ENCODE data around the gene PYROXD2.
"Not testable (repeated sequence)": the region's sequence is repeated elsewhere in the genome, so short reads cannot be mapped to it uniquely, and the experiment has no call there.

The PYROXD2 gene

DNA sequence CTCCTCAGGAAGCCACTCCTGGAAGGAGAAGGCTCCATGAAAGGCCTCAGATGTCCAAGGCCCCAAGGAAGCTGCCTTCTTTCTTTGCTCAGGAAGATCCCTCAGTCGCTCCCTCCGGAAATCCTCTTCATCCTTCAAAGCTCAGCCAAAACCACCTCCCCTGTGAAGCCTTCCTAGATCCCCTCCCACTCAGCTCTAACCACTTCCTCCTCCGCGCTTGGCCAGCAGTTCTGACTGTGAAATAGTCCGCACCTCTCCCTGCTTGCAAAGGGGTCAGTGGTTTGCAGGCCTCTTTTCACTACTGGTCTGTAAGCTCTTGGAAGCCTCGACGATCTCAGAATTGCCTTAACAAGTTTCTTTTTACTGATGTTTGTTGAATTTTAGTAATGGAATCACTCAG, 23.9 kb downstream of the PYROXD2 start:
- no CpG with 5 or more reads among the region's 7 CpGs for WGBS (ENCODE audit: insufficient coverage, insufficient read length)
- Histone ChIP-seq H3K9me3 (ENCODE audit: control insufficient read depth, insufficient read depth, low read length) (no peaks in the 10 kb centered on the region), H3K4me3 (ENCODE audit: low read length) (no peak overlapping the region), H3K27me3 (ENCODE audit: control insufficient read depth, insufficient read depth, low read length) (no peaks in the 10 kb centered on the region), H3K27ac (ENCODE audit: low read length) (no peak overlapping the region), H3K36me3 (ENCODE audit: control insufficient read depth, insufficient read depth, low read length) (no peaks in the 10 kb centered on the region), H3K4me1 (ENCODE audit: control insufficient read depth, insufficient read depth, low read length) (no peaks in the 10 kb centered on the region; the same call in 1 of the 2 replicates)
- DNase-seq (ENCODE audit: low read depth, low spot score): no peak

DNA sequence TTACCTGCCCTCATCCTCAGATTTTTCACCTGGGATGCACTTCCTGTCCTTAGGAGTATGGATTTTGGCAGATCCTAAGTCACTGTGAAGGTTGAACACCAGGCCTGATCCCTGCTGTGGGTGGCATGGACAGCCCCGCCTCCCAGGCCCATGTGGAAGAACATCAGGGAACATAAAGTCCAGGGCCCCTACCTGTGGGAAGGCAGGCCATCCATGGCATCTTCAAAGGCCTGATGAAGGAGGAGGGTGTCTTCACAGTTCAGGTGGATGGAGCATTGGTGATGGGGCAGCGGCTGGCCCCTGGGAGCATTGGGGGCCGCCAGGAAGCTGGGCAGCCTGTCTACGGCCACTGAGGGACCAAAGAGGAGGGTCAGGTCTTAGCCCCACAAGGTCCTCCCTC, 24.6 kb downstream of the PYROXD2 start:
- WGBS (ENCODE audit: insufficient coverage, insufficient read length): no CpG with 5 or more reads among the region's 4 CpGs
- no peaks in the 10 kb centered on the region for H3K27me3 ChIP-seq (ENCODE audit: control insufficient read depth, insufficient read depth, low read length)
- H3K36me3 ChIP-seq (ENCODE audit: control insufficient read depth, insufficient read depth, low read length): no peaks in the 10 kb centered on the region
- H3K4me1 ChIP-seq (ENCODE audit: control insufficient read depth, insufficient read depth, low read length): no peaks in the 10 kb centered on the region; the same call in 1 of the 2 replicates
- no peak overlapping the region for H3K27ac ChIP-seq (ENCODE audit: low read length)
- no peaks in the 10 kb centered on the region for H3K9me3 ChIP-seq (ENCODE audit: control insufficient read depth, insufficient read depth, low read length)
- DNase-seq (ENCODE audit: low read depth, low spot score): no peak
- H3K4me3 ChIP-seq (ENCODE audit: low read length): no peak overlapping the region

DNA sequence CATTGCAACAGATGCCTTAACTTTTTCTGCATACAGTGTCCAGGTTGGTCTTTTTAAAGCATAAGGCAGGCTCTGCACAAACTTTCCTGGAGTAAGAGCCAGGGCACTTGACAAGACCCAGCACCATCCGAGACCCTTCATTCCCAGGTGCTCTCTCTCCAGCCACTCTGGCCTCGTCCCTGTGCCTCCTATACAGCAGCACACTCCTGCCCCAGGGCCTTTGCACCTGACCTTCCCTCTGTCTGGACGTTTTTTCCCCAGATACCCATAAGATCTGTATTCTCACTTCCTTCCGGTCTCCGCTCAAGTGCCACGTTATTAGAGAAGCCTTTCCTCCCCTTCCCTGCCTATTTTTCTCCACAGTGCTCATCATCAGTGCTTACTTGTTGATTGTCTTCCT, 25.6 kb downstream of the PYROXD2 start:
- no peak overlapping the region for H3K27ac ChIP-seq (ENCODE audit: low read length)
- no peaks in the 10 kb centered on the region for H3K36me3 ChIP-seq (ENCODE audit: control insufficient read depth, insufficient read depth, low read length)
- DNase-seq (ENCODE audit: low read depth, low spot score): no peak
- no peaks in the 10 kb centered on the region for H3K27me3 ChIP-seq (ENCODE audit: control insufficient read depth, insufficient read depth, low read length)
- H3K9me3 ChIP-seq (ENCODE audit: control insufficient read depth, insufficient read depth, low read length): no peaks in the 10 kb centered on the region
- WGBS (ENCODE audit: insufficient coverage, insufficient read length): no CpG with 5 or more reads among the region's 6 CpGs
- H3K4me1 ChIP-seq (ENCODE audit: control insufficient read depth, insufficient read depth, low read length): no peaks in the 10 kb centered on the region; the same call in 1 of the 2 replicates
- H3K4me3 ChIP-seq (ENCODE audit: low read length): no peak overlapping the region

DNA sequence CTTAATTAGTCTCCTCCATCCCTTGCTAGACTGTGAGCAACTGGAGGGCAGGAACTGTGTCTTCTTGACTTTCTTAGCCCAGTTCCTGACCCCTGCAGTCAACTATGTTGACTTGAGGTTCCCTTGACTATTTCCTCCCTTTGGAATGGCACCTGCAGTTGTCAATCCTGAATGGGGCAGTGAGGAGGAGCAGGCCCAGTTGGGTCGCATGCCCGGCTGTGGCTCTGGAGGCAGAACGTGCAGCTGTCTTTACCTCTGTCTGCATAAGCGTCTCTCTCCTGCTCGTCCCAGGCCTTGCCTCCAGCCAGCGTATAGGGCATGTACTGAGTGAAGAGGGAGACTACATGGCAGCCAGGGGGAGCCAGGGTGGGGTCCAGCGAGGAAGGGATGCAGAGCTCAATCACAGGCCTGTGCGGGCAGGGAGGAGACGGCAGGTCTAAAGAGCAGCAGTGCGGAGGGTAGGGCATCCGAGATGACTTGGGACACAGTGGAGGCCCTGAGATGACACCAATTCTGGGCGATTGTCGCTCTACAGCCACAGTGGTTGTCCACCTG, 26.8 kb downstream of the PYROXD2 start:
- WGBS (ENCODE audit: insufficient coverage, insufficient read length): no CpG with 5 or more reads among the region's 13 CpGs
- Histone ChIP-seq H3K4me3 (ENCODE audit: low read length) (no peak overlapping the region), H3K4me1 (ENCODE audit: control insufficient read depth, insufficient read depth, low read length) (no peaks in the 10 kb centered on the region), H3K27ac (ENCODE audit: low read length) (no peak overlapping the region), H3K9me3 (ENCODE audit: control insufficient read depth, insufficient read depth, low read length) (no peaks in the 10 kb centered on the region), H3K36me3 (ENCODE audit: control insufficient read depth, insufficient read depth, low read length) (no peaks in the 10 kb centered on the region), H3K27me3 (ENCODE audit: control insufficient read depth, insufficient read depth, low read length) (no peaks in the 10 kb centered on the region)
- no peak for DNase-seq (ENCODE audit: low read depth, low spot score)

DNA sequence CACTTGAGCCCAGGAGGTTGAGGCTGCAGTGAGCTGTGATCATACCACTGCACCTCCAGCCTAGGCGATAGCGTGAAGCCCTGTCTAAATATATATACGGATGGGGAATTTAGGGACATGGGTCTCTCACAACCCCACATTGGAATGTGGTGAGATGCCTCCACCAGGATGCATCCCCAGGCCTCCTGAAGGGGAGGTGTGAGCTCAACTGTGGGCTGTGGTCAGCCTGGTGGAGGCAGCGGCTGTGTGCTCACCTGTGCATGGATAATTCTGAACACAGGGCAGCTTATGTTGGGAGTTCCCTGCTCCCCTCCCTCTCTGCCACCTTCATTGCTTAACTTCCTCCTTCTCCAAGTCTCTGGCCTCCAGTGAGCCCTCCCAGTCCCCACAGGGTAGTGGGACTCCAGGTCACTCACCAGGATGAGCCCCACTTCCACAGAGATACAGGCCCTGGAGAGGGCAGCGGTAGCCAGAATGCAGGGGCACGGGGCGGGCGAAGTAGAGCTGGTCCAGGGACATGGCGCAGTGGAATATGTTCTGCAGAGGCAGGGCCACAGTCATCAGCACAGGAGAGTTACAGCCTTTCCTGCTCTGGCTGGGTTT, 30.4 kb downstream of the PYROXD2 start:
- DNase-seq (ENCODE audit: low read depth, low spot score): no peak
- Histone ChIP-seq H3K9me3 (ENCODE audit: control insufficient read depth, insufficient read depth, low read length) (no peaks in the 10 kb centered on the region), H3K36me3 (ENCODE audit: control insufficient read depth, insufficient read depth, low read length) (no peaks in the 10 kb centered on the region), H3K4me3 (ENCODE audit: low read length) (no peak overlapping the region), H3K27ac (ENCODE audit: low read length) (no peak overlapping the region), H3K27me3 (ENCODE audit: control insufficient read depth, insufficient read depth, low read length) (no peaks in the 10 kb centered on the region), H3K4me1 (ENCODE audit: control insufficient read depth, insufficient read depth, low read length) (no peaks in the 10 kb centered on the region)
- WGBS (ENCODE audit: insufficient coverage, insufficient read length): no CpG with 5 or more reads among the region's 9 CpGs

DNA sequence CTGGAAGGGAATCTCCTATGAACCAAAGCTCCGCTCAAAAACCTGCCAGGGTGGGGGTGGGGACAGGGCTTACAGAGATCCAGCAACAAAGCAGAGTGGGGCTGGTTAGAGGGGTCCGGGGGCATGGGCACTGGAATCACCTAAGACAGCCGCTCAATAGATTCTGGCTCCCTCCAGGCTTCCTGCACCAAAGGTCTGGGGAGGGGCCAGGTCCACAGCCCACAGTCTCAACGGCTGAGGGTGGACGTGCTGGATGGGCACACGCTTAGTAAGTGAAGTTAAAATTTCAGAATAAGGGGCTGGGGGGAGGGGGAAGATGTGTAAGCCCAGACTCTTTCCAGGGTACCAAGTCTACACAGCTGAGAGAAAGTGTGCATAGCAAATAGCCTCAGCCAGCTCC, 31.1 kb downstream of the PYROXD2 start:
- no peak overlapping the region for H3K4me3 ChIP-seq (ENCODE audit: low read length)
- H3K4me1 ChIP-seq (ENCODE audit: control insufficient read depth, insufficient read depth, low read length): no peaks in the 10 kb centered on the region
- H3K9me3 ChIP-seq (ENCODE audit: control insufficient read depth, insufficient read depth, low read length): no peaks in the 10 kb centered on the region
- no peaks in the 10 kb centered on the region for H3K27me3 ChIP-seq (ENCODE audit: control insufficient read depth, insufficient read depth, low read length)
- no CpG with 5 or more reads among the region's 6 CpGs for WGBS (ENCODE audit: insufficient coverage, insufficient read length)
- DNase-seq (ENCODE audit: low read depth, low spot score): no peak
- no peaks in the 10 kb centered on the region for H3K36me3 ChIP-seq (ENCODE audit: control insufficient read depth, insufficient read depth, low read length)
- H3K27ac ChIP-seq (ENCODE audit: low read length): no peak overlapping the region

DNA sequence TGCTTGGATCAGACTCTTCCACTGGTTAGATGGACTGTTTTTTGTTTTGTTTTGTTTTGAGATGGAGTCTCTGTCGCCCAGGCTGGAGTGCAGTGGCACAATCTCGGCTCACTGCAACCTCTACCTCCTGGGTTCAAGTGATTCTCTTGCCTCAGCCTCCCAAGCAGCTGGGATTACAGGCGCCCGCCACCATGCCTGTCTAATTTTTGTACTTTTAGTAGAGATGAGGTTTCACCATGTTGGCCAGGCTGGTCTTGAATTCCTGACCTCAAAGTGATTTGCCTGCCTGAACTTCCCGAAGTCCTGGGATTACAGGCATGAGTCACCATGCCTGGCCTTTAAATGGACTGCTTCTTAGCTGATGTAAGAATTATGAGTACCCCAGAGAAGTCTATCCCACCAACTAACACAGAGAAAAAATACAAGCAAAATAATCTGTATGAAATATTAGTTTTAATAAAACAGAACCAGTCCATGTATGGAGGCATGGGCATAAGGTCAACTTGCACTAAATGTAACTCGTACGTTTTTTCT, 31.8 kb downstream of the PYROXD2 start:
- DNase-seq (ENCODE audit: low read depth, low spot score); H3K4me3 ChIP-seq (ENCODE audit: low read length); H3K4me1 ChIP-seq (ENCODE audit: control insufficient read depth, insufficient read depth, low read length); H3K27ac ChIP-seq (ENCODE audit: low read length); H3K9me3 ChIP-seq (ENCODE audit: control insufficient read depth, insufficient read depth, low read length); H3K27me3 ChIP-seq (ENCODE audit: control insufficient read depth, insufficient read depth, low read length); H3K36me3 ChIP-seq (ENCODE audit: control insufficient read depth, insufficient read depth, low read length): not testable (repeated sequence)
- no CpG with 5 or more reads among the region's 7 CpGs for WGBS (ENCODE audit: insufficient coverage, insufficient read length)

DNA sequence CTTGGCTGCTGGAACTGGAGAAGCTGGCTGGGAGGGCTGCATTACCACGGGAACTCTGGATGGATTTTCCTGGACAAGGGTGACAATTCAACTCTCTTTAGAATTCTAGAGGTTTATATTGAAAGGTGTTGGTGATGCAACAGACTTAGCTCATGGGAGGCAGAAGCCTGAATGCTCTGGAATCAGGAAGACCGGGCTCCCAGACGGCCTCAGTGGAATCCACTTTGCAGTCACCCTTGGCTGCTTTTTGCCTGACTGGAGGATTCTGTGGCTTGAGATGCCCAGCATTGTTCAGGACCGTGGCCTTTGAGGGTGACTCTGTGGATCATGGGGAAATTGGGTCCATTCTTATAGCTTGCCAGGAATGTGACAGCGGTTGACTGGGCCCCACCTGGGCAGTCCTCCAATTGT, 32.3 kb downstream of the PYROXD2 start:
- DNase-seq (ENCODE audit: low read depth, low spot score): no peak
- H3K27ac ChIP-seq (ENCODE audit: low read length): no peak overlapping the region
- H3K9me3 ChIP-seq (ENCODE audit: control insufficient read depth, insufficient read depth, low read length): no peaks in the 10 kb centered on the region
- H3K4me3 ChIP-seq (ENCODE audit: low read length): no peak overlapping the region
- no peaks in the 10 kb centered on the region for H3K36me3 ChIP-seq (ENCODE audit: control insufficient read depth, insufficient read depth, low read length)
- WGBS (ENCODE audit: insufficient coverage, insufficient read length): no CpG with 5 or more reads among the region's 5 CpGs
- H3K4me1 ChIP-seq (ENCODE audit: control insufficient read depth, insufficient read depth, low read length): no peaks in the 10 kb centered on the region
- H3K27me3 ChIP-seq (ENCODE audit: control insufficient read depth, insufficient read depth, low read length): no peaks in the 10 kb centered on the region

DNA sequence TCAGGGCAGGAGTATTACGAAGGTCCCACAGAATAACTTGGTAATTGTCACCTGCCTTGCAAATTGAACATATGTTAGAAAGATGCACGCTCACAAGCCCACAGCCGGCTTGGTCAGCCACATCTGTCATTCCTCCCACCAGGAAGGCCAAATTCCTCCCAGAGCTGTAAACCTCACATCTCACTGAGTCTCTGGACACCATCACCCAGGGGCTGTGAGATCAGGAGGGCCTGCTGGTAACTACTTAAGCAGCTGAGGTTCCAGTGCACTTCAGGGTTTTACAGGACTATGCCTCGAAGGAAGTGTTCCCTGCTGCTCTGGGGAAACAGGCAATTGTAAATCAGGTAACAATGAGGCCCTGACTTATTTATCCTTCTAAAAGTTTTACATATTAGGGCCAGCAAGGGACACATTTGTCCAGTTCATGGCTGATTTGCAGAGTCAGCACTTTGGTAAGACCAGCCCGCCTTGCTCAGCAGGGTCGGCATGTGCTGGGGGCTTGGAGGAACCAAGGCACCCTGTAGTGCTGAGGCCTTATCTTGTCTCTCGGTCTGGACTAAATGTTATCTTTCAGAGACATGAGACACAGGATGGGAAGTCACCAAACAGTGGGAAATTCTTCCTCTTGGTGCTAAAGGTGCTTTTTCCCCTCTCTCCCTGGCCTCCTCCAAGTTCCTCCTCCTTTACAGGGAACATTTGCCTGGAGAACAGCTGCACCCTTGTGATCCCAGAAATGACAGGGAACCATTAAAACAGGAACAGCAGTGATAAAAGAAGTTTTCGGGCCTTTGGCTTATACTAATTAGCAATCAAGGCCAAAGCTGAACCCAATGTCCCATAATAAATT, 34.3 kb downstream of the PYROXD2 start:
- no peaks in the 10 kb centered on the region for H3K27me3 ChIP-seq (ENCODE audit: control insufficient read depth, insufficient read depth, low read length)
- no peak overlapping the region for H3K27ac ChIP-seq (ENCODE audit: low read length)
- H3K9me3 ChIP-seq (ENCODE audit: control insufficient read depth, insufficient read depth, low read length): no peaks in the 10 kb centered on the region
- no peaks in the 10 kb centered on the region for H3K4me1 ChIP-seq (ENCODE audit: control insufficient read depth, insufficient read depth, low read length)
- DNase-seq (ENCODE audit: low read depth, low spot score): no peak
- no CpG with 5 or more reads among the region's 8 CpGs for WGBS (ENCODE audit: insufficient coverage, insufficient read length)
- H3K4me3 ChIP-seq (ENCODE audit: low read length): no peak overlapping the region
- H3K36me3 ChIP-seq (ENCODE audit: control insufficient read depth, insufficient read depth, low read length): no peaks in the 10 kb centered on the region

DNA sequence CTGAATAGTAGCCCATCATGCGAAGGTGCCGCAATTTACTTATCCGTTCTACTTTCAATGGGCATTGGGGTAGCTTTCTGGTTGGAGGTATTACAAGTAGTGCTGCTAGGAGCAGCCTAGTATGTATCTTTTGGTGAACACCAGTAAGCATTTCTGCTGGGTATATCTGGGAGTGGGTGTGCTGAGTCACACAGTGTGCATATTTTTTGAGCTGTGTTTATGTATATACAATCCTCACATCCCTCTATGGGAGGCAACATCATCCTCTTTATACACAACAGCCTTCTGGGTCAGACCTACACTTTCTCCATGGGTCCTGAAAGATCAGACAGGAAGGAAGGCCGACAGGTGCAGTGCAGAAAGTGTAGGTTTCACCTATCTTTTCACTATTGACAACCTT, 36.3 kb downstream of the PYROXD2 start:
- Histone ChIP-seq H3K36me3 (ENCODE audit: control insufficient read depth, insufficient read depth, low read length) (no peaks in the 10 kb centered on the region), H3K4me1 (ENCODE audit: control insufficient read depth, insufficient read depth, low read length) (0 out of 2 replicates have a peak, but pooled peaks cover 1% of the 10 kb centered on the region), H3K9me3 (ENCODE audit: control insufficient read depth, insufficient read depth, low read length) (no peaks in the 10 kb centered on the region), H3K27ac (ENCODE audit: low read length) (no peak overlapping the region), H3K27me3 (ENCODE audit: control insufficient read depth, insufficient read depth, low read length) (no peaks in the 10 kb centered on the region), H3K4me3 (ENCODE audit: low read length) (no peak overlapping the region)
- WGBS (ENCODE audit: insufficient coverage, insufficient read length): no CpG with 5 or more reads among the region's 4 CpGs
- DNase-seq (ENCODE audit: low read depth, low spot score): no peak

All from iPS DF 6.9 (cell line).